ENCODE data around the gene RRN3.
"Not testable (repeated sequence)": the region's sequence is repeated elsewhere in the genome, so short reads cannot be mapped to it uniquely, and the experiment has no call there.

Gene RRN3

GRCh38 chr16:15051387-15051951 is 42.6 kb downstream of the RRN3 start:
- DNase-seq (ENCODE audit: low read depth), result no peak

- DNase-seq (ENCODE audit: low read depth), result not testable (repeated sequence)
Measured at GRCh38 chr16:15050440-15050839, 43.6 kb downstream of the RRN3 start.

- no peak for DNase-seq (ENCODE audit: low read depth)
Measured at GRCh38 chr16:15049581-15050180, 44.4 kb downstream of the RRN3 start.

- DNase-seq (ENCODE audit: low read depth), result no peak
Measured at GRCh38 chr16:15046692-15047376, 47.2 kb downstream of the RRN3 start.

- not testable (repeated sequence) for DNase-seq (ENCODE audit: low read depth)
Measured at GRCh38 chr16:15045270-15045669, 48.8 kb downstream of the RRN3 start.

- no peak for DNase-seq (ENCODE audit: low read depth)
Measured at GRCh38 chr16:15044286-15044685, 49.8 kb downstream of the RRN3 start.

- no peak for DNase-seq (ENCODE audit: low read depth)
Measured at GRCh38 chr16:15043344-15043743, 50.7 kb downstream of the RRN3 start.

- no peak for DNase-seq (ENCODE audit: low read depth)
Measured at GRCh38 chr16:15041271-15042004, 52.6 kb downstream of the RRN3 start.

- DNase-seq (ENCODE audit: low read depth), result no peak
Measured at GRCh38 chr16:15038689-15039088, 55.4 kb downstream of the RRN3 start.

- no peak for DNase-seq (ENCODE audit: low read depth)
Measured at GRCh38 chr16:15037745-15038144, 56.3 kb downstream of the RRN3 start.

GRCh38 chr16:15037003-15037402 is 57.1 kb downstream of the RRN3 start:
- no peak for DNase-seq (ENCODE audit: low read depth)

- no peak for DNase-seq (ENCODE audit: low read depth)
Measured at GRCh38 chr16:15035163-15035729, 58.8 kb downstream of the RRN3 start.

- DNase-seq (ENCODE audit: low read depth), result no peak
Measured at GRCh38 chr16:15034266-15035162, 59.6 kb downstream of the RRN3 start.

GRCh38 chr16:15033309-15033707 is 60.8 kb downstream of the RRN3 start:
- no peak for DNase-seq (ENCODE audit: low read depth)

GRCh38 chr16:15032547-15033308 is 61.3 kb downstream of the RRN3 start:
- DNase-seq (ENCODE audit: low read depth), result no peak

- DNase-seq (ENCODE audit: low read depth), result no peak
Measured at GRCh38 chr16:15031586-15031985, 62.5 kb downstream of the RRN3 start.

- no peak for DNase-seq (ENCODE audit: low read depth)
Measured at GRCh38 chr16:15031179-15031578, 62.9 kb downstream of the RRN3 start.

- not testable (repeated sequence) for DNase-seq (ENCODE audit: low read depth)
Measured at GRCh38 chr16:15029749-15030148, 64.3 kb downstream of the RRN3 start.

GRCh38 chr16:15028801-15029698 is 65.0 kb downstream of the RRN3 start:
- not testable (repeated sequence) for DNase-seq (ENCODE audit: low read depth)

- DNase-seq (ENCODE audit: low read depth), result not testable (repeated sequence)
Measured at GRCh38 chr16:15028345-15028715, 65.7 kb downstream of the RRN3 start.

Data from activated gamma-delta T cell treated with anti-CD3 and anti-CD28 coated beads, Interleukin-2, amount 50 U/mL, for 16 hours (primary cell).